ENCODE data around the gene LPIN2.

LPIN2 gene

DNA sequence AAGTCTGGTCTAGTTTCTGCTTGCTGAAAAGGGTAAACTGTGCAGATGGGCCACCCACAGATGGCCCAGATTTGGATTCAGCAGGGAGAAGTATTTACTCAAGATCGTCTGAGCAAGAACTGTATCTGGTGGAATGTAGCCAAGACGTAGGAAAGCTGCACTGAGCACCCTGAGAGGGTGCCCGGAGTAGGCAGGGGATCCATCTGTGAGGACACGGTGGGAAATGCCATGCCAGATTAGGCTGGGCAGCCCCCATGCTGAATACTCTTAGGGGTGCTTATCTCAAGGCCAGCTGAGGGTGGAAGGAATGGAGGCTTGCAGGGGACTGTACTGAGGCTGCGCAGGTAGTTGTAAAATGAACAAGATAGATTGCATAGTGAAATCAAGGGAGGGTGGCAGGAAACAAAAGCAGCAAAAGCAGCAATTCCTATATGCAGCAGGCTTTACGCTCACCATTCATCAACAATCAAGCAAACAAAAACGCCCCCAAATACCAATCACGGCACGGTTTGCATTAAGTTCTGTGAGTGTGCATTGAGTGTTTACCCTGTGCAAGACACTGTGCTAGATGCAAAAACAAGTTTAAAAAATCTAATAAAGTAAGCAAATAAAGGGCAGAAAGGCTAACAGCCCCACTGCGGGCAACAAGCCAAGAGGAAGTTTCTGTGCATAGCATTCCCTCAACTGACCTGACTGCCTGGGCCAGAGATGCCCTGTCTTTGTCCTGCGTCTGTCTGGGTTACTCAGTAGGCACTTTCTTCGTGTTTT is 32.2 kb upstream of the LPIN2 start:
- TF ChIP-seq, protein P1, sequence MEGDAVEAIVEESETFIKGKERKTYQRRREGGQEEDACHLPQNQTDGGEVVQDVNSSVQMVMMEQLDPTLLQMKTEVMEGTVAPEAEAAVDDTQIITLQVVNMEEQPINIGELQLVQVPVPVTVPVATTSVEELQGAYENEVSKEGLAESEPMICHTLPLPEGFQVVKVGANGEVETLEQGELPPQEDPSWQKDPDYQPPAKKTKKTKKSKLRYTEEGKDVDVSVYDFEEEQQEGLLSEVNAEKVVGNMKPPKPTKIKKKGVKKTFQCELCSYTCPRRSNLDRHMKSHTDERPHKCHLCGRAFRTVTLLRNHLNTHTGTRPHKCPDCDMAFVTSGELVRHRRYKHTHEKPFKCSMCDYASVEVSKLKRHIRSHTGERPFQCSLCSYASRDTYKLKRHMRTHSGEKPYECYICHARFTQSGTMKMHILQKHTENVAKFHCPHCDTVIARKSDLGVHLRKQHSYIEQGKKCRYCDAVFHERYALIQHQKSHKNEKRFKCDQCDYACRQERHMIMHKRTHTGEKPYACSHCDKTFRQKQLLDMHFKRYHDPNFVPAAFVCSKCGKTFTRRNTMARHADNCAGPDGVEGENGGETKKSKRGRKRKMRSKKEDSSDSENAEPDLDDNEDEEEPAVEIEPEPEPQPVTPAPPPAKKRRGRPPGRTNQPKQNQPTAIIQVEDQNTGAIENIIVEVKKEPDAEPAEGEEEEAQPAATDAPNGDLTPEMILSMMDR (IDR thresholded peaks at IDR 0.05; ENCODE audit: borderline replicate concordance, control extremely low read depth, extremely low read depth, insufficient read depth, missing control alignments) = no peak
- in situ Hi-C loops (cut with MboI; ENCODE audit: low sequenced_read_pairs, unreplicated experiment) = no loop called here
- no peak for DNase-seq (ENCODE audit: low spot score)

DNA sequence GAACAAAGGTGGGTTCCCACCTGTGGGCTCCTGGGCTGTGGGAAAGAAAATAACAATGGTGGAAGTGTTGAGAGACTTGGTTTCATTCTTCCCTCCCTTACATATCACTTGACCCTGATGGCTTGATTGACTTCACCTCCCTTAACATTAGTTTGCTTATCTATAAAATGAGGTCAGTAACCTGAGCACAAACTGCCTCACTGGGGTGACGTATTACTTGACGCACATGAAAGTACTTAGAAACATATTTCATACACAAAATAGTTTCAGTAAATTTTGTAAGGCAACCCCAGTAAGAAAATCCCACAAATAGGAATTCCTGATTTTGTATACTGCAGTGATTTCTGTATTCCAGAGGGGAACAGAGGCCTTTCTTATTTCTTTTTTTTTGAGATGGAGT is 29.4 kb upstream of the LPIN2 start:
- no peak for DNase-seq (ENCODE audit: low spot score)
- in situ Hi-C loops (cut with MboI; ENCODE audit: low sequenced_read_pairs, unreplicated experiment) = no loop called here
- TF ChIP-seq, protein P1 (IDR thresholded peaks at IDR 0.05; ENCODE audit: borderline replicate concordance, control extremely low read depth, extremely low read depth, insufficient read depth, missing control alignments) = no peak

DNA sequence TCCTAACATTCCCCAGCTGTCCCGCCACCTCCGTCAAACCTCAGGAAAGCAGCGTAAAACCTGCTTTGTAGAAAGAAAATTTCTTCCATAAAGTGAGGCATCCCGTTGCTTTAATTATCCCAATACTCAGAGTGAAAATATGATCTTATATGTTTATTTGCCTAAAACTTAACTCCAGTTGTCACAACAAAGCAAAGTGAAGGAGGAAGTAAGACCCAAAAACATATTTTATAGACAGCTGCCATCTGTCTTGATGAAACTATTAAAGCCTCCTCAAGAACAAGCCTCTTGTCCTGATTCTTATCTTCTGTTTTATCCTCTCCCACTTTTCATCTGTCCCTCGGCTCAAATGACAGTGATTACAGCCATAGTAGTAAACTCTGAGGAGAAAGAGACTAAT is 28.9 kb upstream of the LPIN2 start:
- no peak for DNase-seq (ENCODE audit: low spot score)
- TF ChIP-seq, protein P1 (IDR thresholded peaks at IDR 0.05; ENCODE audit: borderline replicate concordance, control extremely low read depth, extremely low read depth, insufficient read depth, missing control alignments) = no peak
- in situ Hi-C loops (cut with MboI; ENCODE audit: low sequenced_read_pairs, unreplicated experiment) = no loop called here

DNA sequence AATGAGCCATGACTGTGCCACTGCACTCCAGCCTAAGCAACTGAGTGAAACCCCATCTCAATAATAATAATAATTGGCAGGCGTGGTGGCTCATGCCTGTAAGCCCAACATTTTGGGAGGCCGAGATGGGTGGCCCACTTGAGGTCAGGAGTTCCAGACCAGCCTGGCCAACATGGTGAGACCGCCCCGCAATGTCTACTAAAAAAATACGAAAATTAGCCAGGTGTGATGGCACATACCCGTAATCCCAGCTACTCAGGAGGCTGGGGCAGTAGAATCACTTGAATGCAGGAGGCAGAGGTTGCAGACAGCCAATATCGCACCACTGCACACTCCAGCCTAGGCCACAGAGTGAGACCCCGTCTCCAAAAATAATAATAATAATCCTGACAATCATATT is 27.9 kb upstream of the LPIN2 start:
- TF ChIP-seq, protein P1 (IDR thresholded peaks at IDR 0.05; ENCODE audit: borderline replicate concordance, control extremely low read depth, extremely low read depth, insufficient read depth, missing control alignments) = no peak
- in situ Hi-C loops (cut with MboI; ENCODE audit: low sequenced_read_pairs, unreplicated experiment) = no loop called here
- DNase-seq (ENCODE audit: low spot score) = no peak

DNA sequence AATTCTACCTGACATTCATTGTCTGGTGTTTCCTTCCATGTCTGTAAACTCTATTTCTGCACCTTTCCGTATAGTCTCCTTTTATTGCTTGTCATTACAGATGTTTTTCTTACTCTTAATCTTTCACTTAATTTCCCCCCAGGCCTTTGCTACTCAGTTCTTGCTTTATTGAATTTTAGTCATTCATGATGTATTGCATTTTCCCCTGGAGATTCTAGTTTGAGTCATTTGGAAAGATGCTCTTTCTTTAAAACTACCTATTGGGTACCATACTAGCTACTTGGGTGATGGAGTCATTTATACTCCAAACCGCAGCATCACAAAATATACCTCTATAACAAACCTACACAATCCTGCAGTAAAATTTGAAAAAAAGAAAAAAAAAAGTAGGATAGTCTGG is 27.2 kb upstream of the LPIN2 start:
- TF ChIP-seq, protein P1 (IDR thresholded peaks at IDR 0.05; ENCODE audit: borderline replicate concordance, control extremely low read depth, extremely low read depth, insufficient read depth, missing control alignments) = no peak
- in situ Hi-C loops (cut with MboI; ENCODE audit: low sequenced_read_pairs, unreplicated experiment) = no loop called here
- no peak for DNase-seq (ENCODE audit: low spot score)

DNA sequence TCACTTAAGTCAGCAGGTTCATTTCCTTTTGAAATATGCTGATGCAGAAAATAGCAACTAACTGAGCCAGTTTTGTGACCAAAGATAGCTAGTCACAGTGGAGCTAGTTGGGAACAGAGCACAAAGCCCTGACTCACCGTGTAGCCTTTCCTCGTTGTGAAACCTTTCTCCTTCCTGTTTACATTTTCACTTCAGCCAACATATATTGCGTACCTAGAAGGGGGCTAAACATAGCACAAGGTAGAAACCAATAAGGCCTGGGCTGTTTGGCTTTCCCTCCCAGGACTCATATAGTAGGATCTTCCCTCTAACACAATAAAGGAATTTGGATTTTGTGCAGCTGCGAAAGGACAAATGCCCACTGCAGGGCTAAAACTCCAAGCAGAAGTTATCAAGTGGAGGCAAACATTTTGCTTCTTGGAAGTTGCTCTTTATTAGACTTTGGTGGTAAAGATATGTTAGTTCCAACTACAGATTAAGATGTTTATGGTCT is 24.5 kb upstream of the LPIN2 start:
- TF ChIP-seq, protein P1 (IDR thresholded peaks at IDR 0.05; ENCODE audit: borderline replicate concordance, control extremely low read depth, extremely low read depth, insufficient read depth, missing control alignments) = no peak
- DNase-seq (ENCODE audit: low spot score) = peak; percentile 81
- in situ Hi-C loops (cut with MboI; ENCODE audit: low sequenced_read_pairs, unreplicated experiment) = no loop called here

Measured in GM13976 (cell line).